Measurements from ENCODE around the gene GFOD2.

GRCh38 chr16:67716097-67716496, 3.0 kb downstream of the GFOD2 start:
- no peak for TF ChIP-seq EZH2 (IDR thresholded peaks at IDR 0.05; ENCODE audit: insufficient read depth, low read length)
- no peak for TF ChIP-seq CTCF (IDR thresholded peaks at IDR 0.05; ENCODE audit: insufficient read depth, low read depth, low read length)

All from astrocyte (in vitro differentiated cells and primary cell).